GM18511 (cell line): Measurements from ENCODE around the gene AMDHD1.

Experiments
- ATAC-seq: cut with Tn5 transposase; IDR thresholded peaks from one replicate; pipeline ENCODE4 v1.9.1; 2021; ENCODE audit warnings: mild to moderate bottlenecking, moderate library complexity; ENCODE audit not compliant: unreplicated experiment

Gene AMDHD1

GRCh38 chr12:95994476-95994875, 51.3 kb downstream of the AMDHD1 start:
- ATAC-seq = no peak

- ATAC-seq = no peak
Measured at GRCh38 chr12:95995238-95996031, 52.3 kb downstream of the AMDHD1 start.

GRCh38 chr12:95996034-95996658, 53.0 kb downstream of the AMDHD1 start, which contains the start of gene HAL:
TSS of gene HAL (minus strand) at chr12:95996344. CDS start at chr12:95995910, 434 bp downstream.
- ATAC-seq = no peak

GRCh38 chr12:95997276-95997675, 54.1 kb downstream of the AMDHD1 start:
- ATAC-seq = no peak

- ATAC-seq = no peak
Measured at GRCh38 chr12:95997911-95998510, 54.9 kb downstream of the AMDHD1 start.

GRCh38 chr12:95998611-95999286, 55.6 kb downstream of the AMDHD1 start:
- peak; percentile 96 for ATAC-seq

- ATAC-seq = no peak
Measured at GRCh38 chr12:95999484-95999883, 56.4 kb downstream of the AMDHD1 start.

- no peak for ATAC-seq
Measured at GRCh38 chr12:96000858-96001257, 57.7 kb downstream of the AMDHD1 start.

GRCh38 chr12:96006727-96007126, 63.6 kb downstream of the AMDHD1 start:
- no peak for ATAC-seq

- no peak for ATAC-seq
Measured at GRCh38 chr12:96007729-96008128, 64.6 kb downstream of the AMDHD1 start.

- no peak for ATAC-seq
Measured at GRCh38 chr12:96014943-96015599, 71.9 kb downstream of the AMDHD1 start.

- ATAC-seq = no peak
Measured at GRCh38 chr12:96015672-96016071, 72.5 kb downstream of the AMDHD1 start.
